GM19035 (cell line): ENCODE data around the gene MARF1.
"Not testable (repeated sequence)": the region's sequence is repeated elsewhere in the genome, so short reads cannot be mapped to it uniquely, and the experiment has no call there.

Source experiments
- ATAC-seq: cut with Tn5 transposase; IDR thresholded peaks from one replicate; pipeline ENCODE4 v1.9.1; 2021; ENCODE audit not compliant: unreplicated experiment

Gene MARF1

GRCh38 chr16:15573896-15574613, 68.9 kb downstream of the MARF1 start:
- not testable (repeated sequence) for ATAC-seq

GRCh38 chr16:15573274-15573895, 69.6 kb downstream of the MARF1 start:
- no peak for ATAC-seq

- no peak for ATAC-seq
Measured at GRCh38 chr16:15572329-15573001, 70.5 kb downstream of the MARF1 start.

- no peak for ATAC-seq
Measured at GRCh38 chr16:15571557-15571956, 71.4 kb downstream of the MARF1 start.

GRCh38 chr16:15570666-15571065, 72.3 kb downstream of the MARF1 start:
- not testable (repeated sequence) for ATAC-seq

- no peak for ATAC-seq
Measured at GRCh38 chr16:15567823-15568222, 75.1 kb downstream of the MARF1 start.

- ATAC-seq, result no peak
Measured at GRCh38 chr16:15566095-15566494, 76.9 kb downstream of the MARF1 start.

- ATAC-seq, result no peak
Measured at GRCh38 chr16:15564604-15565339, 78.2 kb downstream of the MARF1 start.

- no peak for ATAC-seq
Measured at GRCh38 chr16:15559176-15559575, 83.8 kb downstream of the MARF1 start.

- no peak for ATAC-seq
Measured at GRCh38 chr16:15557258-15557657, 85.7 kb downstream of the MARF1 start.

GRCh38 chr16:15556130-15556529, 86.8 kb downstream of the MARF1 start:
- no peak for ATAC-seq

GRCh38 chr16:15553313-15554088, 89.5 kb downstream of the MARF1 start:
- ATAC-seq, result no peak

- ATAC-seq, result no peak
Measured at GRCh38 chr16:15552507-15552906, 90.4 kb downstream of the MARF1 start.

GRCh38 chr16:15548482-15548891, 94.5 kb downstream of the MARF1 start:
- no peak for ATAC-seq

- no peak for ATAC-seq
Measured at GRCh38 chr16:15547768-15548096, 95.2 kb downstream of the MARF1 start.

- not testable (repeated sequence) for ATAC-seq
Measured at GRCh38 chr16:15547072-15547767, 95.7 kb downstream of the MARF1 start.

GRCh38 chr16:15545544-15545943, 97.4 kb downstream of the MARF1 start:
- ATAC-seq, result no peak

- ATAC-seq, result no peak
Measured at GRCh38 chr16:15544405-15544804, 98.5 kb downstream of the MARF1 start.
